IMR-90 (cell line): ENCODE data around the gene HOTAIR. TPM values are rescaled to one million over a fixed set of nuclear protein-coding genes. Genes with fewer than 3 reads are reported as not detected.

Source experiments
- ATAC-seq: fragments of 200-7000 bp; cut with Tn5 transposase; 2 replicates; pipeline ENCODE4 v1.9.1; 2020; ENCODE audit warnings: low read depth, mild to moderate bottlenecking, moderate library complexity
- BruUV-seq: library from RNA; stranded (reverse); fragments of 400-500 nt; replicated peaks from 2 replicates; lab custom pipeline; 2021; lab: Mats Ljungman, UMichigan
- CTCF ChIA-PET: fragments of 300-600 bp; formaldehyde crosslinking; extraction: SDS; loops from one replicate; lab custom pipeline; 2021; ENCODE audit warnings: antibody characterized with exemption; lab: Yijun Ruan, JAX
- POLR2A ChIA-PET: fragments of 300-600 bp; sonication (Branson Sonifier 250); formaldehyde crosslinking; loops from one replicate; lab custom pipeline; 2022; ENCODE audit warnings: antibody characterized with exemption; ENCODE audit not compliant: unreplicated experiment; lab: Charles Lee
- DNase-seq: peaks from one replicate; pipeline ENCODE4 v3.0.0; 2013
- H2AFZ ChIP-seq: replicated peaks from 2 replicates; pipeline ENCODE3; 2013; ENCODE audit warnings: low read length, mild to moderate bottlenecking; ENCODE audit not compliant: poor library complexity
- H2AK5ac ChIP-seq: 2 replicates; pipeline ENCODE4 v1.6.1; 2013; ENCODE audit warnings: low read depth, low read length, inconsistent platforms
- H2AK9ac ChIP-seq: replicated peaks from 2 replicates; pipeline ENCODE3; 2013; ENCODE audit warnings: mild to moderate bottlenecking, low read depth, low read length, moderate library complexity; ENCODE audit not compliant: poor library complexity
- H2BK120ac ChIP-seq: 2 replicates; pipeline ENCODE4 v1.6.1; 2013; ENCODE audit warnings: low read depth, low read length, inconsistent platforms
- H2BK15ac ChIP-seq: 3 replicates; pipeline ENCODE4 v1.6.1; 2013; ENCODE audit warnings: low read depth, low read length, inconsistent platforms
- H2BK20ac ChIP-seq: 2 replicates; pipeline ENCODE4 v1.6.1; 2013; ENCODE audit warnings: low read depth, mild to moderate bottlenecking, inconsistent platforms, low read length, moderate library complexity
- H2BK5ac ChIP-seq: 2 replicates; pipeline ENCODE4 v1.6.1; 2013; ENCODE audit warnings: mild to moderate bottlenecking, low read depth, low read length, inconsistent platforms; ENCODE audit not compliant: poor library complexity, severe bottlenecking
- H3K14ac ChIP-seq: replicated peaks from 2 replicates; pipeline ENCODE4 v1.6.1; 2013; ENCODE audit warnings: low read depth, low read length, inconsistent platforms
- H3K18ac ChIP-seq: 2 replicates; pipeline ENCODE4 v1.6.1; 2013; ENCODE audit warnings: low read depth, low read length, control low read depth
- H3K23ac ChIP-seq: 2 replicates; pipeline ENCODE4 v1.6.1; 2013; ENCODE audit warnings: low read depth, low read length, inconsistent platforms
- H3K27ac ChIP-seq: 2 replicates; pipeline ENCODE4 v1.5.1; 2013; ENCODE audit warnings: mild to moderate bottlenecking, control low read depth, low read length; ENCODE audit not compliant: insufficient read depth
- H3K27me3 ChIP-seq: 2 replicates; pipeline ENCODE4 v1.6.1; 2013; ENCODE audit warnings: low read length; ENCODE audit not compliant: control insufficient read depth, insufficient read depth
- H3K36me3 ChIP-seq: 2 replicates; pipeline ENCODE4 v1.6.1; 2013; ENCODE audit warnings: low read length, mixed read lengths; ENCODE audit not compliant: control insufficient read depth, insufficient read depth
- H3K4ac ChIP-seq: 2 replicates; pipeline ENCODE4 v1.6.1; 2013; ENCODE audit warnings: low read depth, low read length, inconsistent platforms
- H3K4me1 ChIP-seq: 2 replicates; pipeline ENCODE4 v1.6.1; 2013; ENCODE audit warnings: low read length, mixed read lengths; ENCODE audit not compliant: control insufficient read depth, insufficient read depth
- H3K4me2 ChIP-seq: 2 replicates; pipeline ENCODE4 v1.6.1; 2013; ENCODE audit warnings: low read depth, mild to moderate bottlenecking, control low read depth, low read length, moderate library complexity
- H3K4me3 ChIP-seq: 2 replicates; pipeline ENCODE4 v1.5.1; 2013; ENCODE audit warnings: low read depth, mild to moderate bottlenecking, control low read depth, low read length, moderate library complexity; ENCODE audit not compliant: insufficient read depth
- H3K56ac ChIP-seq: 2 replicates; pipeline ENCODE4 v1.6.1; 2013; ENCODE audit warnings: low read length, inconsistent platforms; ENCODE audit not compliant: insufficient read depth; ENCODE audit errors: extremely low read depth
- H3K79me1 ChIP-seq, 2 experiments: 2 replicates each; pipeline ENCODE4 v1.6.1; 2013; ENCODE audit warnings: low read length in 2 of 2, inconsistent platforms in 1 of 2, low read depth in 1 of 2
- H3K9ac ChIP-seq: 2 replicates; pipeline ENCODE4 v1.6.1; 2013; ENCODE audit warnings: low read depth, low read length, control low read depth
- H3K9me1 ChIP-seq: 2 replicates; pipeline ENCODE4 v1.6.1; 2013; ENCODE audit warnings: low read length, inconsistent platforms; ENCODE audit not compliant: insufficient read depth
- H3K9me3 ChIP-seq: 2 replicates; pipeline ENCODE4 v1.6.1; 2013; ENCODE audit warnings: low read length; ENCODE audit not compliant: control insufficient read depth, insufficient read depth
- H4K20me1 ChIP-seq: 2 replicates; pipeline ENCODE4 v1.6.1; 2013; ENCODE audit warnings: low read length, inconsistent platforms; ENCODE audit not compliant: insufficient read depth
- H4K5ac ChIP-seq: 2 replicates; pipeline ENCODE4 v1.6.1; 2013; ENCODE audit warnings: mild to moderate bottlenecking, low read depth, low read length, control low read depth
- H4K8ac ChIP-seq, 2 experiments: 2 replicates each; pipeline ENCODE4 v1.6.1; 2013; ENCODE audit warnings: low read depth in 2 of 2, low read length in 2 of 2, control low read depth in 1 of 2, inconsistent platforms in 1 of 2
- H4K91ac ChIP-seq: 2 replicates; pipeline ENCODE4 v1.6.1; 2013; ENCODE audit warnings: low read depth, low read length, inconsistent platforms; ENCODE audit not compliant: insufficient read depth
- BHLHE40 ChIP-seq: fragments of 150-350 bp; IDR thresholded peaks from 2 replicates; pipeline ENCODE4 v1.6.1; 2016; ENCODE audit warnings: mild to moderate bottlenecking, low read depth, low read length
- CHD1 ChIP-seq: IDR thresholded peaks from 2 replicates; pipeline ENCODE4 v1.6.1; 2012; ENCODE audit warnings: low read depth, low read length, improper control_type of control experiment
- FOS ChIP-seq: fragments of 150-350 bp; IDR thresholded peaks from 2 replicates; pipeline ENCODE4 v1.6.1; 2016; ENCODE audit warnings: low read depth, low read length
- MAFK ChIP-seq: IDR thresholded peaks from 2 replicates; pipeline ENCODE4 v1.6.1; 2012; ENCODE audit warnings: low read depth, low read length, improper control_type of control experiment
- MAZ ChIP-seq: IDR thresholded peaks from 2 replicates; pipeline ENCODE4 v1.6.1; 2012; ENCODE audit warnings: low read depth, mild to moderate bottlenecking, low read length, improper control_type of control experiment, moderate library complexity, borderline replicate concordance
- MXI1 ChIP-seq: IDR thresholded peaks from 2 replicates; pipeline ENCODE4 v1.6.1; 2012; ENCODE audit warnings: low read depth, mild to moderate bottlenecking, low read length, moderate library complexity, borderline replicate concordance
- NFE2L2 ChIP-seq: fragments of 150-350 bp; IDR thresholded peaks from 2 replicates; pipeline ENCODE4 v1.6.1; 2016; ENCODE audit warnings: low read depth, mild to moderate bottlenecking, low read length
- POLR2A ChIP-seq: IDR thresholded peaks from 2 replicates; pipeline ENCODE4 v1.6.1; 2012; ENCODE audit warnings: mild to moderate bottlenecking, low read depth, low read length
- RAD21 ChIP-seq: IDR thresholded peaks from 2 replicates; pipeline ENCODE4 v1.6.1; 2012; ENCODE audit warnings: low read length, improper control_type of control experiment
- RCOR1 ChIP-seq: IDR thresholded peaks from 2 replicates; pipeline ENCODE4 v1.6.1; 2012; ENCODE audit warnings: mild to moderate bottlenecking, low read length, improper control_type of control experiment; ENCODE audit not compliant: insufficient replicate concordance
- RFX5 ChIP-seq: IDR thresholded peaks from 2 replicates; pipeline ENCODE4 v1.8.0; 2012; ENCODE audit warnings: low read depth, mild to moderate bottlenecking, low read length, moderate library complexity
- WGBS, 2 experiments: methylation state at CpG; one replicate each; pipeline versions ENCODE4 v1.1.5 to v1.1.7; 2013; ENCODE audit warnings: missing lambda C conversion rate in 2 of 2; ENCODE audit not compliant: insufficient read length in 1 of 2; ENCODE audit errors: extremely low coverage in 2 of 2; 5-methylcytosine and 5-hydroxymethylcytosine counted together
- dilution Hi-C: fragments of 300-500 bp; cut with HindIII; formaldehyde crosslinking; loops from one replicate; pipeline ENCODE4 v1.14.3; 2018; ENCODE audit warnings: low sequenced_read_pairs; ENCODE audit not compliant: unreplicated experiment
- in situ Hi-C: fragments of 300-500 bp; cut with MboI; formaldehyde crosslinking; loops from 3 replicates; pipeline ENCODE4 v1.14.3; 2019; ENCODE audit warnings: low sequenced_read_pairs, inconsistent platforms, mixed read lengths
- intact Hi-C: fragments of 100-400 bp; cut with micrococcal nuclease; formaldehyde crosslinking; loops from 2 replicates; pipeline ENCODE4 v1.10.0; 2022
- polyA plus RNA-seq, 3 experiments: library from polyadenylated mRNA; depleted of rRNA; stranded (reverse); fragments of >200 nt; gene quantifications; 2 replicates each; pipeline ENCODE4 v1.2.3, GENCODE V29; 2012; ENCODE audit warnings: low replicate concordance in 1 of 3
- total RNA-seq: library from RNA; depleted of rRNA; stranded (reverse); fragments of >200 nt; gene quantifications from 2 replicates; pipeline ENCODE4 v1.2.3, GENCODE V29; 2012
- TF ChIP-seq, protein P1 (sequence below): fragments of 150-350 bp; IDR thresholded peaks from 2 replicates; pipeline ENCODE4 v1.6.1; 2016; ENCODE audit warnings: low read depth, mild to moderate bottlenecking, low read length, moderate library complexity, borderline replicate concordance
- TF ChIP-seq, protein P2 (sequence below): conservative IDR thresholded peaks from 2 replicates; pipeline ENCODE4 v1.5.1; 2012; ENCODE audit warnings: mild to moderate bottlenecking, low read depth, low read length, improper control_type of control experiment

The HOTAIR gene
- total and polyA plus RNA-seq, 2 of the 4 experiments (the other 2 are of a cell fraction), result not detected

DNA sequence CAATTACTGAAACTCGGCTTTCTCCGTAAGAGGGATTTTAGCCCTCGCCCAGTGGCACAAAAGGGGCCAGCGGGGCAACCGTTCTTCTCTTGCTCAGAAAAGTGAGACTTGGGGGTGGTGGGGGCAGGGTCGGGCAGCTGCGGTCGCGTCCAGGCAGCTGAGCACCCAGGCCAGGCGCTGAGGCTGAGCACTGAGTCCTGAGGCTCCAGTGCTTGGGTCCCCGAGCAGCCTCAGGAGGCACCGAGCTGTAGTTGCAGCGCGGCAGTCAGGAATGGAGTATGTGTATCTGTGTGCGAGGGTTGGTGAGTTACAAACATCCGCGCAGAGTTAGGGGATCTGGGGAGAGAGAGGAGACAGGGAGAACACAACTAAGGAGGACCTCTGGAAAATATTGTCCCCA is 49.4 kb upstream of the HOTAIR start:
- no peaks in the 10 kb centered on the region for H4K20me1 ChIP-seq
- H3K4me2 ChIP-seq, result no peak overlapping the region
- no peak overlapping the region for H2AK9ac ChIP-seq
- H3K4me1 ChIP-seq, result no peaks in the 10 kb centered on the region
- H3K56ac ChIP-seq, result no peak overlapping the region
- ATAC-seq (no peak), DNase-seq (no peak)
- no peaks in the 10 kb centered on the region for H3K9me1 ChIP-seq
- no peak overlapping the region for H3K4ac ChIP-seq
- no peaks in the 10 kb centered on the region for H3K79me1 ChIP-seq
- dilution Hi-C loops (no loop called here), in situ Hi-C loops (no loop called here), intact Hi-C loops (no loop called here)
- no TSS peak for BruUV-seq
- H2BK20ac ChIP-seq, result no peak overlapping the region
- H3K23ac ChIP-seq, result no peak overlapping the region
- no peak overlapping the region for H3K18ac ChIP-seq
- H3K27ac ChIP-seq, result no peak overlapping the region
- H2AFZ ChIP-seq, result no peak overlapping the region
- no peak overlapping the region for H3K14ac ChIP-seq
- H2BK15ac ChIP-seq, result no peak overlapping the region
- CTCF ChIA-PET, result interaction anchor here (0.5 to 1.3 kb wide), 2 partner anchors 8 to 177 kb away, joined by 4 to 7 read pairs; no protein-coding TSS in a partner anchor
- H2BK5ac ChIP-seq, result no peak overlapping the region
- no peak overlapping the region for H4K8ac ChIP-seq
- H4K5ac ChIP-seq, result no peak overlapping the region
- no peak for TF ChIP-seq FOS
- TF ChIP-seq MAZ, result no peak
- no peak for TF ChIP-seq MAFK
- no peak for TF ChIP-seq MXI1
- TF ChIP-seq, protein P1, sequence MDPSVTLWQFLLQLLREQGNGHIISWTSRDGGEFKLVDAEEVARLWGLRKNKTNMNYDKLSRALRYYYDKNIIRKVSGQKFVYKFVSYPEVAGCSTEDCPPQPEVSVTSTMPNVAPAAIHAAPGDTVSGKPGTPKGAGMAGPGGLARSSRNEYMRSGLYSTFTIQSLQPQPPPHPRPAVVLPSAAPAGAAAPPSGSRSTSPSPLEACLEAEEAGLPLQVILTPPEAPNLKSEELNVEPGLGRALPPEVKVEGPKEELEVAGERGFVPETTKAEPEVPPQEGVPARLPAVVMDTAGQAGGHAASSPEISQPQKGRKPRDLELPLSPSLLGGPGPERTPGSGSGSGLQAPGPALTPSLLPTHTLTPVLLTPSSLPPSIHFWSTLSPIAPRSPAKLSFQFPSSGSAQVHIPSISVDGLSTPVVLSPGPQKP, result no peak
- no peak for TF ChIP-seq CHD1
- TF ChIP-seq POLR2A, result no peak
- TF ChIP-seq NFE2L2, result no peak
- TF ChIP-seq RAD21, result no peak
- no peak for TF ChIP-seq RCOR1
- no peak for TF ChIP-seq RFX5
- no peak for TF ChIP-seq BHLHE40
- TF ChIP-seq, protein P2, sequence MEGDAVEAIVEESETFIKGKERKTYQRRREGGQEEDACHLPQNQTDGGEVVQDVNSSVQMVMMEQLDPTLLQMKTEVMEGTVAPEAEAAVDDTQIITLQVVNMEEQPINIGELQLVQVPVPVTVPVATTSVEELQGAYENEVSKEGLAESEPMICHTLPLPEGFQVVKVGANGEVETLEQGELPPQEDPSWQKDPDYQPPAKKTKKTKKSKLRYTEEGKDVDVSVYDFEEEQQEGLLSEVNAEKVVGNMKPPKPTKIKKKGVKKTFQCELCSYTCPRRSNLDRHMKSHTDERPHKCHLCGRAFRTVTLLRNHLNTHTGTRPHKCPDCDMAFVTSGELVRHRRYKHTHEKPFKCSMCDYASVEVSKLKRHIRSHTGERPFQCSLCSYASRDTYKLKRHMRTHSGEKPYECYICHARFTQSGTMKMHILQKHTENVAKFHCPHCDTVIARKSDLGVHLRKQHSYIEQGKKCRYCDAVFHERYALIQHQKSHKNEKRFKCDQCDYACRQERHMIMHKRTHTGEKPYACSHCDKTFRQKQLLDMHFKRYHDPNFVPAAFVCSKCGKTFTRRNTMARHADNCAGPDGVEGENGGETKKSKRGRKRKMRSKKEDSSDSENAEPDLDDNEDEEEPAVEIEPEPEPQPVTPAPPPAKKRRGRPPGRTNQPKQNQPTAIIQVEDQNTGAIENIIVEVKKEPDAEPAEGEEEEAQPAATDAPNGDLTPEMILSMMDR, result no peak
- POLR2A ChIA-PET, result no interaction called here
- no peaks in the 10 kb centered on the region for H3K9me3 ChIP-seq
- WGBS, 2 experiments, result 30% methylated on average over 10 of the region's 17 CpGs; no CpG with 5 or more reads in 1 of the 2 experiments
- no peak overlapping the region for H2BK120ac ChIP-seq
- no peak overlapping the region for H3K4me3 ChIP-seq
- no peak overlapping the region for H4K91ac ChIP-seq
- no peaks in the 10 kb centered on the region for H3K36me3 ChIP-seq
- no peak overlapping the region for H2AK5ac ChIP-seq
- H3K9ac ChIP-seq, result no peak overlapping the region
- peaks cover 87% of the 10 kb centered on the region for H3K27me3 ChIP-seq
